Transverse colon (tissue), 4 donors: ENCODE measurements around the gene DLG2. TPM values are rescaled to one million over a fixed set of nuclear protein-coding genes. Genes with fewer than 3 reads are reported as not detected.

Experiments used
- DNase-seq: peaks from one replicate; pipeline ENCODE4 v3.0.0-alpha.2; 2019
- H3K27ac ChIP-seq, 4 donors: fragments of 200-600 bp; sonication (generic); 2 replicates each; pipeline ENCODE4 v1.5.1; 2016 to 2018; ENCODE audit warnings: inconsistent platforms in 4 of 4
- H3K27me3 ChIP-seq: fragments of 200-600 bp; sonication (generic); 2 replicates; pipeline ENCODE4 v1.5.1; 2017; ENCODE audit warnings: inconsistent platforms
- H3K36me3 ChIP-seq, 4 donors: fragments of 200-600 bp; sonication (generic); 2 replicates each; pipeline ENCODE4 v1.5.1; 2017 to 2019; ENCODE audit warnings: inconsistent platforms in 4 of 4
- H3K4me1 ChIP-seq, 4 donors: fragments of 200-600 bp; sonication (generic); 2 replicates each; pipeline ENCODE4 v1.5.1; 2017 to 2020; ENCODE audit warnings: inconsistent platforms in 4 of 4
- H3K4me3 ChIP-seq, 4 donors: fragments of 200-600 bp; sonication (generic); 1 replicate in 1 of 4; 2 replicates in 3 of 4; pipeline versions ENCODE4 v1.5.1 to v1.6.1; 2017 to 2019; ENCODE audit warnings: inconsistent platforms in 4 of 4
- H3K9me3 ChIP-seq, 2 donors: fragments of 200-600 bp; sonication (generic); 2 replicates each; pipeline ENCODE4 v1.5.1; 2017 to 2019; ENCODE audit warnings: inconsistent platforms in 2 of 2
- CTCF ChIP-seq, 5 experiments: fragments of 200-600 bp in 3 of 5; fragments of 450-650 bp in 2 of 5; sonication (generic) in 3 of 5; IDR thresholded peaks; 1 replicate in 2 of 5; 2 replicates in 3 of 5; pipeline ENCODE4 v1.5.1; 2016 to 2017; ENCODE audit warnings: antibody characterized with exemption in 5 of 5, inconsistent platforms in 3 of 5, mild to moderate bottlenecking in 2 of 5, moderate library complexity in 1 of 5
- EP300 ChIP-seq: sonication (generic); formaldehyde crosslinking; IDR thresholded peaks from one replicate; pipeline ENCODE4 v1.6.1; 2017; ENCODE audit warnings: antibody characterized with exemption, low read depth
- POLR2A ChIP-seq: fragments of 450-650 bp; IDR thresholded peaks from one replicate; pipeline ENCODE4 v1.6.1; 2016; ENCODE audit warnings: antibody characterized with exemption, mild to moderate bottlenecking, moderate library complexity
- POLR2AphosphoS5 ChIP-seq, 3 donors: sonication (generic); formaldehyde crosslinking; IDR thresholded peaks; one replicate each; pipeline ENCODE4 v1.6.1; 2016; ENCODE audit warnings: antibody characterized with exemption in 3 of 3
- WGBS, 2 donors: methylation state at CpG; one replicate each; pipeline ENCODE4 v1.1.5; 2018; ENCODE audit warnings: low coverage in 1 of 2; 5-methylcytosine and 5-hydroxymethylcytosine counted together
- in situ Hi-C, 4 donors: fragments of 200-750 bp; cut with MboI; loops; one replicate each; pipeline versions ENCODE4 v1.15.0 to v1.15.1; 2017; ENCODE audit warnings: low sequenced_read_pairs in 3 of 4, low pct_ligation_motif_present in 1 of 4, low pct_unique_long_range_greater_than_20kb in 1 of 4
- intact Hi-C: fragments of 100-400 bp; cut with DNase I; formaldehyde crosslinking; loops from one replicate; pipeline ENCODE4 v1.15.1; 2023; ENCODE audit warnings: low total_unique reads
- total RNA-seq, 4 donors: library from RNA; depleted of rRNA; stranded (reverse); fragments of >200 nt; gene quantifications; one replicate each; pipeline ENCODE4 v1.1.0, GENCODE V29; 2016

DLG2 gene
- total RNA-seq, 4 donors from 2014 or later, result 1.9 to 28.3 (median 3.7) TPM

- DNase-seq, result no peak
- Histone ChIP-seq H3K27ac (no peak overlapping the region), H3K9me3 (no peaks in the 10 kb centered on the region), H3K4me1 (no peaks in the 10 kb centered on the region), H3K27me3 (no peaks in the 10 kb centered on the region), H3K36me3 (no peaks in the 10 kb centered on the region), H3K4me3 (no peak overlapping the region)
- in situ Hi-C loops (no loop called here), intact Hi-C loops (no loop called here)
- WGBS, 2 donors, result 62% methylated on average over 1 of the region's 1 CpG; no CpG with 5 or more reads in 1 of the 2 donors
- no peak for TF ChIP-seq CTCF (IDR thresholded peaks at IDR 0.05)
- TF ChIP-seq POLR2AphosphoS5 (IDR thresholded peaks at IDR 0.05), result no peak
- no peak for TF ChIP-seq POLR2A
- TF ChIP-seq EP300, result no peak
Observed at GRCh38 chr11:84103096-84103495, 1524.0 kb downstream of the DLG2 start.

GRCh38 chr11:84097186-84097585 is 1530.0 kb downstream of the DLG2 start:
- in situ Hi-C loops, result no loop called here
- Histone ChIP-seq H3K27me3 (no peaks in the 10 kb centered on the region), H3K4me1 (no peaks in the 10 kb centered on the region), H3K27ac (no peak overlapping the region), H3K36me3 (no peaks in the 10 kb centered on the region), H3K9me3 (no peaks in the 10 kb centered on the region), H3K4me3 (no peak overlapping the region)
- WGBS, 2 donors, result 49 to 50% methylated on average over 3 of the region's 3 CpGs
- no peak for DNase-seq
- intact Hi-C loops, result no loop called here
- TF ChIP-seq POLR2AphosphoS5 (IDR thresholded peaks at IDR 0.05) (no peak), CTCF (IDR thresholded peaks at IDR 0.05) (no peak), POLR2A (no peak), EP300 (no peak)

GRCh38 chr11:84091212-84091986 is 1535.7 kb downstream of the DLG2 start:
- H3K4me1 ChIP-seq, result no peaks in the 10 kb centered on the region
- no peak overlapping the region for H3K4me3 ChIP-seq
- H3K9me3 ChIP-seq, result no peaks in the 10 kb centered on the region
- TF ChIP-seq EP300, result no peak
- no peak for TF ChIP-seq POLR2A
- no peak for TF ChIP-seq POLR2AphosphoS5 (IDR thresholded peaks at IDR 0.05)
- no peak for TF ChIP-seq CTCF (IDR thresholded peaks at IDR 0.05)
- in situ Hi-C loops, result no loop called here
- DNase-seq, result no peak
- 62 to 79% methylated on average over 7 of the region's 7 CpGs for WGBS, 2 donors
- no peak overlapping the region for H3K27ac ChIP-seq
- no peaks in the 10 kb centered on the region for H3K27me3 ChIP-seq
- intact Hi-C loops, result no loop called here
- H3K36me3 ChIP-seq, result no peaks in the 10 kb centered on the region

GRCh38 chr11:84089072-84090057 is 1537.8 kb downstream of the DLG2 start:
- Histone ChIP-seq H3K27ac (no peak overlapping the region), H3K36me3 (no peaks in the 10 kb centered on the region), H3K4me1 (no peaks in the 10 kb centered on the region), H3K4me3 (no peak overlapping the region), H3K27me3 (no peaks in the 10 kb centered on the region), H3K9me3 (no peaks in the 10 kb centered on the region)
- WGBS, 2 donors, result 40 to 58% methylated on average over 5 of the region's 5 CpGs
- no peak for DNase-seq
- intact Hi-C loops (no loop called here), in situ Hi-C loops (no loop called here)
- TF ChIP-seq POLR2AphosphoS5 (IDR thresholded peaks at IDR 0.05) (no peak), CTCF (IDR thresholded peaks at IDR 0.05) (no peak)
